PC-9 (cell line): ENCODE measurements around the gene CCDC91.

Experiments used
- EZH2 ChIP-seq: fragments of 200-600 bp; sonication (generic); IDR thresholded peaks from 2 replicates; pipeline ENCODE4 v1.8.0; 2017; ENCODE audit warnings: antibody characterized with exemption, low read depth
- TF ChIP-seq, protein P1 (sequence below): fragments of 200-600 bp; sonication (generic); conservative IDR thresholded peaks from 2 replicates; pipeline ENCODE4 v1.6.1; 2017; ENCODE audit warnings: mixed run types, antibody characterized with exemption, mild to moderate bottlenecking, moderate library complexity

DNA sequence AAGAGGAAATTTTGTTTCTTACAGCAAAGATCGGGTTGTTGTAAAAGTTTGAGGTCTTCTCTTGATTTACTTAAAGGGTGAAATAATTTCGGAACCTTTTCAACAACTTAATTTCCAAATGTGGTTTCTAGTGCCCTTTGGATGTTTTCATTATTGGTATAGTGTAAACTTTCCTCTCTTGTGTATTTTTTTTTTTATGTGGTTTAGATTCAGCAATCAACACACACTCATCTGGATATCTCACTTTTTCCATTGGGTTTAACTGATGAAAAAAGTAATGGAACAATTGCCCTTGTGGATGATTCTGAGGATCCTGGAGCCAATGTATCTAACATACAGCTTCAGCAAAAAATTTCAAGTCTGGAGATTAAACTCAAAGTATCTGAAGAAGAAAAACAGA lies 116.3 kb downstream of the CCDC91 start:
- TF ChIP-seq, protein P1, sequence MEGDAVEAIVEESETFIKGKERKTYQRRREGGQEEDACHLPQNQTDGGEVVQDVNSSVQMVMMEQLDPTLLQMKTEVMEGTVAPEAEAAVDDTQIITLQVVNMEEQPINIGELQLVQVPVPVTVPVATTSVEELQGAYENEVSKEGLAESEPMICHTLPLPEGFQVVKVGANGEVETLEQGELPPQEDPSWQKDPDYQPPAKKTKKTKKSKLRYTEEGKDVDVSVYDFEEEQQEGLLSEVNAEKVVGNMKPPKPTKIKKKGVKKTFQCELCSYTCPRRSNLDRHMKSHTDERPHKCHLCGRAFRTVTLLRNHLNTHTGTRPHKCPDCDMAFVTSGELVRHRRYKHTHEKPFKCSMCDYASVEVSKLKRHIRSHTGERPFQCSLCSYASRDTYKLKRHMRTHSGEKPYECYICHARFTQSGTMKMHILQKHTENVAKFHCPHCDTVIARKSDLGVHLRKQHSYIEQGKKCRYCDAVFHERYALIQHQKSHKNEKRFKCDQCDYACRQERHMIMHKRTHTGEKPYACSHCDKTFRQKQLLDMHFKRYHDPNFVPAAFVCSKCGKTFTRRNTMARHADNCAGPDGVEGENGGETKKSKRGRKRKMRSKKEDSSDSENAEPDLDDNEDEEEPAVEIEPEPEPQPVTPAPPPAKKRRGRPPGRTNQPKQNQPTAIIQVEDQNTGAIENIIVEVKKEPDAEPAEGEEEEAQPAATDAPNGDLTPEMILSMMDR: no peak
- TF ChIP-seq EZH2: no peak
